HepG2 (cell line): ENCODE data around the gene LIPA. TPM values are rescaled to one million over a fixed set of nuclear protein-coding genes. Genes with fewer than 3 reads are reported as not detected.

Experiments
- ATAC-seq: fragments of 200-7000 bp; cut with Tn5 transposase; 3 replicates; pipeline ENCODE4 v1.9.1; 2020; ENCODE audit warnings: mild to moderate bottlenecking, moderate library complexity
- BruUV-seq: library from RNA; stranded (reverse); fragments of 400-500 nt; replicated peaks from 2 replicates; lab custom pipeline; 2021; lab: Mats Ljungman, UMichigan
- CTCF ChIA-PET: fragments of 300-600 bp; formaldehyde crosslinking; extraction: SDS; loops from one replicate; lab custom pipeline; 2021; ENCODE audit warnings: low total read pairs, inconsistent platforms, low intra/inter-chr PET ratio; lab: Yijun Ruan, JAX
- POLR2A ChIA-PET: fragments of 350-600 bp; sonication (Branson Sonifier 250); formaldehyde crosslinking; loops from one replicate; lab custom pipeline; 2020; ENCODE audit warnings: antibody characterized with exemption, inconsistent platforms; lab: Yijun Ruan, JAX
- DNase-seq: peaks from one replicate; pipeline ENCODE4 v3.0.0-alpha.2; 2015; ENCODE audit warnings: low spot score
- FAIRE-seq: peaks from 3 replicates; lab custom pipeline; 2011; peaks lifted over from hg19 to GRCh38; lab: Jason Lieb, UNC
- H2AFZ ChIP-seq: one replicate; pipeline ENCODE4 v1.6.1; 2011; ENCODE audit warnings: low read length, inconsistent platforms
- H3K27ac ChIP-seq: fragments of 300-600 bp; 3 replicates; pipeline ENCODE4 v1.8.0; 2011; ENCODE audit warnings: mixed run types, mild to moderate bottlenecking, mixed read lengths, low read length, inconsistent platforms; ENCODE audit not compliant: insufficient read depth; ENCODE audit errors: extremely low read length
- H3K27me3 ChIP-seq, 2 experiments: fragments of 200-600 bp in 1 of 2; 2 replicates in 1 of 2; 3 replicates in 1 of 2; pipeline versions ENCODE4 v1.6.0 to v1.8.0; 2011; ENCODE audit warnings: low read length in 2 of 2, mild to moderate bottlenecking in 2 of 2, moderate library complexity in 2 of 2, inconsistent platforms in 1 of 2; ENCODE audit not compliant: insufficient read depth in 2 of 2, control insufficient read depth in 1 of 2
- H3K36me3 ChIP-seq, 2 experiments: fragments of 200-600 bp in 1 of 2; replicated peaks in 1 of 2; 2 replicates in 1 of 2; 3 replicates in 1 of 2; pipeline versions ENCODE4 v1.5.1 to v1.8.0; 2011; ENCODE audit warnings: low read length in 2 of 2, inconsistent platforms in 1 of 2; ENCODE audit not compliant: insufficient read depth in 2 of 2, control insufficient read depth in 1 of 2
- H3K4me1 ChIP-seq: 2 replicates; pipeline ENCODE4 v1.5.1; 2012; ENCODE audit warnings: low read length, inconsistent platforms; ENCODE audit not compliant: insufficient read depth
- H3K4me2 ChIP-seq: 2 replicates; pipeline ENCODE4 v1.6.0; 2011; ENCODE audit warnings: low read depth, low read length, inconsistent platforms
- H3K4me3 ChIP-seq, 3 experiments: fragments of 200-600 bp in 1 of 3; sonication (generic), shearing (Covaris generic) in 1 of 3; replicated peaks in 1 of 3; 2 replicates each; pipeline ENCODE4 v1.5.1; 2011 to 2016; ENCODE audit warnings: low read length in 3 of 3, inconsistent platforms in 2 of 3, low read depth in 2 of 3, mild to moderate bottlenecking in 2 of 3, control low read depth in 1 of 3, mixed read lengths in 1 of 3; ENCODE audit not compliant: insufficient read depth in 1 of 3
- H3K79me2 ChIP-seq: one replicate; pipeline ENCODE4 v1.6.1; 2011; ENCODE audit warnings: low read length, inconsistent platforms; ENCODE audit not compliant: insufficient read depth
- H3K9ac ChIP-seq: 2 replicates; pipeline ENCODE4 v1.6.0; 2011; ENCODE audit warnings: mild to moderate bottlenecking, low read depth, low read length, inconsistent platforms; ENCODE audit not compliant: insufficient read depth
- H3K9me3 ChIP-seq: 2 replicates; pipeline ENCODE4 v1.5.1; 2012; ENCODE audit warnings: mild to moderate bottlenecking, low read length
- H4K20me1 ChIP-seq: 2 replicates; pipeline ENCODE4 v1.6.0; 2011; ENCODE audit warnings: inconsistent platforms, mild to moderate bottlenecking, low read length, moderate library complexity; ENCODE audit not compliant: insufficient read depth
- CHD2 ChIP-seq: IDR thresholded peaks from 2 replicates; pipeline ENCODE4 v1.6.1; 2011; ENCODE audit warnings: low read depth, low read length, improper control_type of control experiment
- HMG20B ChIP-seq: conservative IDR thresholded peaks from 2 replicates; pipeline ENCODE4 v1.6.1; 2016; ENCODE audit warnings: missing genetic modification reagents, missing compliant biosample characterization
- HOXA3 ChIP-seq: sonication (generic); formaldehyde crosslinking; IDR thresholded peaks from 2 replicates; pipeline ENCODE4 v1.5.0; 2020; ENCODE audit warnings: missing genetic modification reagents
- KLF16 ChIP-seq, 2 experiments: sonication (generic) in 1 of 2; formaldehyde crosslinking in 1 of 2; IDR thresholded peaks; 2 replicates each; pipeline versions ENCODE4 v1.6.1 to v1.8.0; 2016 to 2023; ENCODE audit warnings: missing genetic modification reagents in 2 of 2, missing compliant biosample characterization in 1 of 2
- PAX8 ChIP-seq: sonication (generic); formaldehyde crosslinking; IDR thresholded peaks from 2 replicates; pipeline ENCODE4 v1.8.0; 2022; ENCODE audit warnings: mild to moderate bottlenecking, missing genetic modification reagents, borderline replicate concordance
- RBAK ChIP-seq: sonication (generic); formaldehyde crosslinking; IDR thresholded peaks from 2 replicates; pipeline ENCODE4 v1.5.1; 2020; ENCODE audit warnings: mild to moderate bottlenecking, missing genetic modification reagents
- ZKSCAN1 ChIP-seq: fragments of 150-350 bp; IDR thresholded peaks from 2 replicates; pipeline ENCODE4 v1.6.1; 2014; ENCODE audit warnings: low read length
- ZNF276 ChIP-seq: sonication (generic); formaldehyde crosslinking; IDR thresholded peaks from 2 replicates; pipeline ENCODE4 v1.4.0; 2020; ENCODE audit warnings: mild to moderate bottlenecking, low read depth, missing genetic modification reagents
- ZNF710 ChIP-seq: sonication (generic); formaldehyde crosslinking; IDR thresholded peaks from 2 replicates; pipeline ENCODE4 v1.5.0; 2020; ENCODE audit warnings: mild to moderate bottlenecking, missing genetic modification reagents, borderline replicate concordance
- in situ Hi-C: cut with HindIII; loops from 2 replicates; pipeline ENCODE4 v1.10.0; 2017; ENCODE audit warnings: low pct_unique_long_range_greater_than_20kb; ENCODE audit not compliant: extremely low pct_ligation_motif_present
- intact Hi-C: fragments of 100-400 bp; cut with micrococcal nuclease; formaldehyde crosslinking; loops from one replicate; pipeline ENCODE4 v1.10.0; 2022; ENCODE audit not compliant: unreplicated experiment
- polyA plus RNA-seq, 8 experiments: library from polyadenylated mRNA; depleted of rRNA in 3 of 8; stranded (reverse) in 7 of 8; unstranded in 1 of 8; fragments of >200 nt; fragmentation: Illumina TruSeq in 4 of 8; extraction: Trizol in 4 of 8; gene quantifications; 2 replicates each; pipeline versions ENCODE4 v1.2.1 to v1.2.3, GENCODE V29; 2011 to 2016; ENCODE audit warnings: low read depth in 4 of 8, missing spikeins in 1 of 8, mixed read lengths in 1 of 8; ENCODE audit not compliant: insufficient read depth in 1 of 8
- total RNA-seq, 5 experiments: library from RNA; depleted of rRNA; stranded (reverse); fragments of >200 nt; fragmentation: Illumina TruSeq; extraction: Trizol; gene quantifications; 2 replicates each; pipeline ENCODE4 v1.2.3, GENCODE V29; 2016; ENCODE audit warnings: low read depth in 1 of 5
- TF ChIP-seq, protein P1 (sequence below): sonication (generic); formaldehyde crosslinking; IDR thresholded peaks from 2 replicates; pipeline ENCODE4 v1.4.0; 2020; ENCODE audit warnings: missing genetic modification reagents

Gene LIPA
- total and polyA plus RNA-seq, 2 of the 13 experiments (the other 11 are each of a cell fraction or from before 2014, with no cell fraction given) = 57.1 to 79.5 TPM

- Histone ChIP-seq H2AFZ (no peak overlapping the region), H3K4me2 (no peak overlapping the region), H3K79me2 (no peaks in the 10 kb centered on the region), H3K9ac (no peak overlapping the region), H3K4me1 (no peaks in the 10 kb centered on the region), H4K20me1 (no peaks in the 10 kb centered on the region), H3K36me3 (no peaks in the 10 kb centered on the region), H3K4me3 (no peak overlapping the region), H3K27me3 (0 out of 5 replicates have a peak, but pooled peaks cover 0 to 5% of the 10 kb centered on the region in 2 experiments), H3K27ac (no peak overlapping the region), H3K9me3 (no peaks in the 10 kb centered on the region)
- ChIA-PET POLR2A (no interaction called here), CTCF (no interaction called here)
- no TSS peak for BruUV-seq
- ATAC-seq (no peak), DNase-seq (no peak), FAIRE-seq (no peak)
- intact Hi-C loops (no loop called here), in situ Hi-C loops (no loop called here)
- TF ChIP-seq ZKSCAN1 = no peak
- no peak for TF ChIP-seq CHD2
- no peak for TF ChIP-seq PAX8 (CRISPR knock-in tag)
- TF ChIP-seq RBAK (CRISPR knock-in tag) = no peak
- TF ChIP-seq, protein P1, sequence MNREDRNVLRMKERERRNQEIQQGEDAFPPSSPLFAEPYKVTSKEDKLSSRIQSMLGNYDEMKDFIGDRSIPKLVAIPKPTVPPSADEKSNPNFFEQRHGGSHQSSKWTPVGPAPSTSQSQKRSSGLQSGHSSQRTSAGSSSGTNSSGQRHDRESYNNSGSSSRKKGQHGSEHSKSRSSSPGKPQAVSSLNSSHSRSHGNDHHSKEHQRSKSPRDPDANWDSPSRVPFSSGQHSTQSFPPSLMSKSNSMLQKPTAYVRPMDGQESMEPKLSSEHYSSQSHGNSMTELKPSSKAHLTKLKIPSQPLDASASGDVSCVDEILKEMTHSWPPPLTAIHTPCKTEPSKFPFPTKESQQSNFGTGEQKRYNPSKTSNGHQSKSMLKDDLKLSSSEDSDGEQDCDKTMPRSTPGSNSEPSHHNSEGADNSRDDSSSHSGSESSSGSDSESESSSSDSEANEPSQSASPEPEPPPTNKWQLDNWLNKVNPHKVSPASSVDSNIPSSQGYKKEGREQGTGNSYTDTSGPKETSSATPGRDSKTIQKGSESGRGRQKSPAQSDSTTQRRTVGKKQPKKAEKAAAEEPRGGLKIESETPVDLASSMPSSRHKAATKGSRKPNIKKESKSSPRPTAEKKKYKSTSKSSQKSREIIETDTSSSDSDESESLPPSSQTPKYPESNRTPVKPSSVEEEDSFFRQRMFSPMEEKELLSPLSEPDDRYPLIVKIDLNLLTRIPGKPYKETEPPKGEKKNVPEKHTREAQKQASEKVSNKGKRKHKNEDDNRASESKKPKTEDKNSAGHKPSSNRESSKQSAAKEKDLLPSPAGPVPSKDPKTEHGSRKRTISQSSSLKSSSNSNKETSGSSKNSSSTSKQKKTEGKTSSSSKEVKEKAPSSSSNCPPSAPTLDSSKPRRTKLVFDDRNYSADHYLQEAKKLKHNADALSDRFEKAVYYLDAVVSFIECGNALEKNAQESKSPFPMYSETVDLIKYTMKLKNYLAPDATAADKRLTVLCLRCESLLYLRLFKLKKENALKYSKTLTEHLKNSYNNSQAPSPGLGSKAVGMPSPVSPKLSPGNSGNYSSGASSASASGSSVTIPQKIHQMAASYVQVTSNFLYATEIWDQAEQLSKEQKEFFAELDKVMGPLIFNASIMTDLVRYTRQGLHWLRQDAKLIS (CRISPR knock-in tag) = no peak
- no peak for TF ChIP-seq HOXA3 (CRISPR knock-in tag)
- TF ChIP-seq ZNF710 (CRISPR knock-in tag) = no peak
- TF ChIP-seq ZNF276 (CRISPR knock-in tag) = no peak
- TF ChIP-seq KLF16 (CRISPR knock-in tag; IDR thresholded peaks at IDR 0.05) = no peak
- TF ChIP-seq HMG20B (CRISPR knock-in tag) = no peak
Observed at GRCh38 chr10:89175816-89176215, 75.8 kb downstream of the LIPA start.
